GM12874 (cell line): ENCODE data around the gene COL6A2.

Source experiments
- TF ChIP-seq, protein P1 (sequence below): IDR thresholded peaks from 2 replicates; pipeline ENCODE4 v1.5.1; 2011; ENCODE audit warnings: low read depth, mild to moderate bottlenecking, control low read depth, low read length, moderate library complexity; ENCODE audit not compliant: insufficient read depth

Gene COL6A2

GRCh38 chr21:46118316-46119143 lies 20.6 kb downstream of the COL6A2 start:
- TF ChIP-seq, protein P1, sequence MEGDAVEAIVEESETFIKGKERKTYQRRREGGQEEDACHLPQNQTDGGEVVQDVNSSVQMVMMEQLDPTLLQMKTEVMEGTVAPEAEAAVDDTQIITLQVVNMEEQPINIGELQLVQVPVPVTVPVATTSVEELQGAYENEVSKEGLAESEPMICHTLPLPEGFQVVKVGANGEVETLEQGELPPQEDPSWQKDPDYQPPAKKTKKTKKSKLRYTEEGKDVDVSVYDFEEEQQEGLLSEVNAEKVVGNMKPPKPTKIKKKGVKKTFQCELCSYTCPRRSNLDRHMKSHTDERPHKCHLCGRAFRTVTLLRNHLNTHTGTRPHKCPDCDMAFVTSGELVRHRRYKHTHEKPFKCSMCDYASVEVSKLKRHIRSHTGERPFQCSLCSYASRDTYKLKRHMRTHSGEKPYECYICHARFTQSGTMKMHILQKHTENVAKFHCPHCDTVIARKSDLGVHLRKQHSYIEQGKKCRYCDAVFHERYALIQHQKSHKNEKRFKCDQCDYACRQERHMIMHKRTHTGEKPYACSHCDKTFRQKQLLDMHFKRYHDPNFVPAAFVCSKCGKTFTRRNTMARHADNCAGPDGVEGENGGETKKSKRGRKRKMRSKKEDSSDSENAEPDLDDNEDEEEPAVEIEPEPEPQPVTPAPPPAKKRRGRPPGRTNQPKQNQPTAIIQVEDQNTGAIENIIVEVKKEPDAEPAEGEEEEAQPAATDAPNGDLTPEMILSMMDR: no peak

GRCh38 chr21:46119144-46119636 lies 21.3 kb downstream of the COL6A2 start:
- TF ChIP-seq, protein P1: no peak

DNA sequence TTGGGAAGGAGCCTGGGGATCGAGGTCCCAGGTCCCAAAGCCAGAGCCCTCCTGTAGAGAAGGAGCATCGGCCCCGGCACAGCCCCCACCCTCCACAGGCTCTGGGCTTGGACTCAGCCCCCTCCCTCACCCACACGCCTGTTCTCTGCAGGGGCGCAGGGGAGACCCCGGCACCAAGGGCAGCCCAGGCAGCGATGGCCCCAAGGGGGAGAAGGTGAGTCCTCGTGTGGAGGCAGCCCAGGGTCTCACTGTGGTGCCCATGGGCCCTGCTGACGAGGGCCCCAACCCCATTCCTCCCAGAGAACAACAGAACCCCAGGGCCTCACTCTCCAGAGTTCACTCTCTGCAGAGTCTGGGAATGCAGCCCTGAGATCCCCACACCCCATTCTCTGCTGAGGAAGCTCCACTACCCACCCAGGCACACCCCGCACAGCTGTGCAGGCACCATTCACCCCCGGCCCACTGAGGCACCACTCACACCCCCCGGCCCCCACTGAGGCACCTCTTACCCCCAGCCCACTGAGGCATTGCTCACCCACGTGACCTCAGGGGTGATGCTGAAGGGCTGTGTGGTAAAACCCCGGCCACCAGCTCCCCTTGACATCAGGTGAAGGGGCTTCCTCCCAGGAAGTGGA lies 21.8 kb downstream of the COL6A2 start:
- TF ChIP-seq, protein P1: no peak

DNA sequence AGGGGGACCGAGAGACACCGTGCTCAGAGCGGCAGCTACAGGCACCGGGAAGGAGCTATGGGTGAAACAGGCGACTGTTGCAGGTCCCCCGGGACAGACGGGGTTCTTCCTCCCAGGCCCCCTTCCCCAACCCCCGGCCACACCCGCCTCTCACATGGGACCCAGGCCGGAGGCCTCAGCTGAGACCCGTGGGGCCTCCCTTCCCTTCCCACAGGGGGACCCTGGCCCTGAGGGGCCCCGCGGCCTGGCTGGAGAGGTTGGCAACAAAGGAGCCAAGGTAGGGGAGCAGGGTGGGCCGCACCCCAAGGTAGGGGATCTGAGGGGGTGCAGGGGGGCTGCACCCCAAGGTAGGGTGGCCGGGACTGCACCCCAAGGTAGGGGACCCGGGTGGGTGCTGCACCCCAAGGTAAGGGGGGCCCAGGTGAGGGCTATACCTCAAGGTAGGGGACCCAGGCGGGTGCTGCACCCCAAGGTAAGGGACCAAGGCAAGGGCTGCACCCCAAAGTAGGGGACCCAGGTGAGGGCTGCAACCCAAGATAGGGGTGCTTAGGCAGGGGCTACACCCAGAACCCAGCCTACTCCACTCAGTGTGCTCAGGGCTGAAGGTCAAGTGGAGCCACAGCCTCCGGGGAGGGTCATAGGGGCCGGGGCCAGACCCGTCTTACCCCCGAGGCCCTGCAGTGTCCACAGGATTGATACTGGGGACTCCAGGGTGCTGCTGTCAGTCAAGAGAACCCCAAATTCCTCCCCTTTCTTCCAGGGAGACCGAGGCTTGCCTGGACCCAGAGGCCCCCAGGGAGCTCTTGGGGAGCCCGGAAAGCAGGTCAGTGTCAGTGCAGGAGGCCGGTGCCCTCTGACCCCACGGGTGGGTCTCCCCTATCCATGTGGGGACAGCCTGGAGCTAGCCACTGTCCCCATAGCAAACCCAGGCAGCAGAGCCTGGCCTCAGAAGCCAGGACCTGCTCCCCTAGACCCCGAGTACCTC lies 22.7 kb downstream of the COL6A2 start:
- TF ChIP-seq, protein P1: no peak

DNA sequence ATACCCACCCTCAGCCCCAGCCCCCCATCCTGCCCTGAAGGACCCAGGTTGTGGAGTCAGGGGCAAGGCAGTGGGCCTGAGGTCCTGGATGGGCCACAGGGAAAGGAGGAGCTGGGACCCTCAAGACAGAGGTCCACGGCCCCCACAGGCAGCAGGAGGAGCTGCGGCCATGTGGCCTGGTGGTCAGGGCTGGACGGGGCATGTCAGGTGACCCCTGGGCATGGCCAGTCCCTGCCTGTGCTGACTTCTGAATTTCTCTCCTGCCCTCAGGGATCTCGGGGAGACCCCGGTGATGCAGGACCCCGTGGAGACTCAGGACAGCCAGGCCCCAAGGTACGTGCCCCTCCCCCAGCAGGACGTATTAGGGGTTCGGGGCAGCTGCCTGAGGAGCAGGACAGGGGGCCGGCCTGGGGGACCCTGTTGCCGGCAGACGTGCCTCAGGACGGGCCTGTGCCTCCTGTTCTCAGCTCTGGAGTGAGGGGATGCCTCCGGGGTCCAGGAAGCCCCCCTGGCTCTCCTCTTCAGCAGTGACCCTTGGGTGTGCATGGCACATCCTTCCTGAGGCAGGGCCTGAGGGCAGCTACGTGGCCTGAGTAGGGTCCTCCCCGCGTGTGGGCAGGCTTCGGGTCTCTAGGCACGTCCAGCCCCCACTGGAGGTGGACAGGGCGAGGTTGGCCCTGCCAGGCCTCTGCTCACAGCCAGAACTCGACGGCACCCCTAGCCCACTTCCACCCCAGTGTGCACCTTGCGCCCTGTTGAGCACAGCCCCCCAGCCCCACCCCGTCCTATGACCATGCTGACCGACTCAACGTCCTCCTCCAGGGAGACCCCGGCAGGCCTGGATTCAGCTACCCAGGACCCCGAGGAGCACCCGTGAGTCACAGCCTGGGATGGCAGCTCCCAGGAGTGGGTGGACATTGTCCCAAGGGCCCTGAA lies 23.6 kb downstream of the COL6A2 start:
- TF ChIP-seq, protein P1: no peak

DNA sequence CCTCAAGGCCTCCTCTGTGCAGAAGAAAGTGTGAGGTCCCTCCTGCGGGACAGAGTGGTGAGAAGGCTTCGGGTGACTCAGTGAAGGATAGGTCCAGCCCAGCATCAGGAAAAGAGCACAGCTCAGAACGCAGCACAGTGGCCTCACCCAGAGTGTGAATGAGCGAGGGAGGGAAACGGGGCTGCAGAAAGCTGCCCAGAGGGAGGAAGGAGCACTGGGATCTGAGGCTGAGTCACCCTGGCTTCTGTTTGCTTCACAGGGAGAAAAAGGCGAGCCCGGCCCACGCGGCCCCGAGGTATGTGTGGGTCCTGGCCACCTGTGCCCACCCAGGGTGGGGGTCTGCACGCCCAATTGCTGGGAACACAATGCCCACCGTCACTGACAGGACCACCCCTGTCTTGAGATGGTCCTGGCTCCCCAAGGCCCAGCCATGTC lies 24.3 kb downstream of the COL6A2 start:
- TF ChIP-seq, protein P1: no peak
